Mucosa of stomach (tissue), 1 donor: ENCODE results near the gene FRMD1.

Experiments
- H3K27me3 ChIP-seq: one replicate; pipeline ENCODE4 v1.7.0; 2013; ENCODE audit warnings: mild to moderate bottlenecking, low read length; ENCODE audit not compliant: control insufficient read depth, insufficient read depth
- H3K36me3 ChIP-seq: one replicate; pipeline ENCODE4 v1.7.0; 2013; ENCODE audit warnings: low read length; ENCODE audit not compliant: control insufficient read depth, insufficient read depth
- H3K4me1 ChIP-seq: one replicate; pipeline ENCODE4 v1.7.0; 2013; ENCODE audit warnings: mild to moderate bottlenecking, low read length; ENCODE audit not compliant: control insufficient read depth, insufficient read depth
- H3K4me3 ChIP-seq: one replicate; pipeline ENCODE4 v1.7.0; 2013; ENCODE audit warnings: low read length
- H3K9ac ChIP-seq: one replicate; pipeline ENCODE4 v1.7.0; 2013; ENCODE audit warnings: mild to moderate bottlenecking, low read length, moderate library complexity
- H3K9me3 ChIP-seq: one replicate; pipeline ENCODE4 v1.7.0; 2013; ENCODE audit warnings: mild to moderate bottlenecking, low read length, moderate library complexity; ENCODE audit not compliant: control insufficient read depth
- donor health status: Pancreatic carcinoma.

The FRMD1 gene

DNA sequence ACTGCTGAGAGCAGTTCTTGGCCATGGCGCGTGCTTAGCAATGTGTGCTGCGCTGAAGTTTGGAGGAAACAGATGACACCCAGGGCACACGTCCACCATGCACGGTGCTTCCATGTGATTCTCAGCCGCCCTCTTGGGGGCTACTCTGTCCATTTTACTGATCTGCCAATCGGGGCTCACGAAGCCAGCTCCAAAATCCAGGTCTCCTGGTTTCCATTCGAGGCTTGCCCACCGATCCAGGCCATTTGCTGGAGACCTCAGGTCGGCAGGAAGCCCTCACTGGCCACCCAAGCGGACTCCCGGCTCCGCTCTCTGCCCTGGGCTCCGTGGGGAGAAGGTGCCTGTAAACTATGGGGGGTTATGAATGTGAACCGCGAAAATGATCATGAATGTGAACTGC is 11.7 kb upstream of the FRMD1 start:
- Histone ChIP-seq H3K4me3 (no peak overlapping the region), H3K9ac (no peak overlapping the region), H3K36me3 (no peaks in the 10 kb centered on the region), H3K27me3 (no peaks in the 10 kb centered on the region), H3K9me3 (no peaks in the 10 kb centered on the region), H3K4me1 (peaks cover 7% of the 10 kb centered on the region)

DNA sequence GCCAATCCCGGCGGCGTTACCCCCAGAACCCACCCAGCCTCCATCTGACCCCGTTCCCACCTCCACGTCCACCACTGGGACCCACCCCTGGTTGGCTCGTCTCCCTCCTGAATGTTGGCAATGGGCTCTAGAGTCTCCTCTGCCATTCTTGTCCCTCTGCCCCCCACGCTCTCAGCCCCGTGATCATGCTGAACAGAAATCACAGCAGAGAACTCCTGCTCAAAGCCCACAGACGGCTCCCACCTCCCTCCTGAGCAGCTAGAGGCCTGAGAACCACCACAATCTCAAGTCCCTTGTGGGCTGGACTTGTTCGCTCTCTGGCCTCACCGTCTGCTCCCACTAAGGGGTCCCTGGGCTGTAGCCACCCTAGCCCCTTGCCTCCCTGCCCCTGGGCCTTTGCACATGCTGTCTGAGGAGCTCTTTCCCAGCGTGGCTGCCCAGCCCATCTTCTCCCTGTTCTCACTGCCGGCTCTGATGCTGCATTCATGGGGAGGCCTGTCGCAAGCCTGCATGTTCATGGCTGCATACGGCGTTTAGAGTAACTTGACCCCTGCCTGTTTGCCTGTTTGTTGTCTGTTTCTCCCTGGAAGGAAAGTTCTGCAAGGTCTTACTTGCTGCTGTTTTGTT is 11.2 kb upstream of the FRMD1 start:
- Histone ChIP-seq H3K36me3 (no peaks in the 10 kb centered on the region), H3K9me3 (no peaks in the 10 kb centered on the region), H3K27me3 (no peaks in the 10 kb centered on the region), H3K9ac (no peak overlapping the region), H3K4me3 (no peak overlapping the region), H3K4me1 (peaks cover 7% of the 10 kb centered on the region)

DNA sequence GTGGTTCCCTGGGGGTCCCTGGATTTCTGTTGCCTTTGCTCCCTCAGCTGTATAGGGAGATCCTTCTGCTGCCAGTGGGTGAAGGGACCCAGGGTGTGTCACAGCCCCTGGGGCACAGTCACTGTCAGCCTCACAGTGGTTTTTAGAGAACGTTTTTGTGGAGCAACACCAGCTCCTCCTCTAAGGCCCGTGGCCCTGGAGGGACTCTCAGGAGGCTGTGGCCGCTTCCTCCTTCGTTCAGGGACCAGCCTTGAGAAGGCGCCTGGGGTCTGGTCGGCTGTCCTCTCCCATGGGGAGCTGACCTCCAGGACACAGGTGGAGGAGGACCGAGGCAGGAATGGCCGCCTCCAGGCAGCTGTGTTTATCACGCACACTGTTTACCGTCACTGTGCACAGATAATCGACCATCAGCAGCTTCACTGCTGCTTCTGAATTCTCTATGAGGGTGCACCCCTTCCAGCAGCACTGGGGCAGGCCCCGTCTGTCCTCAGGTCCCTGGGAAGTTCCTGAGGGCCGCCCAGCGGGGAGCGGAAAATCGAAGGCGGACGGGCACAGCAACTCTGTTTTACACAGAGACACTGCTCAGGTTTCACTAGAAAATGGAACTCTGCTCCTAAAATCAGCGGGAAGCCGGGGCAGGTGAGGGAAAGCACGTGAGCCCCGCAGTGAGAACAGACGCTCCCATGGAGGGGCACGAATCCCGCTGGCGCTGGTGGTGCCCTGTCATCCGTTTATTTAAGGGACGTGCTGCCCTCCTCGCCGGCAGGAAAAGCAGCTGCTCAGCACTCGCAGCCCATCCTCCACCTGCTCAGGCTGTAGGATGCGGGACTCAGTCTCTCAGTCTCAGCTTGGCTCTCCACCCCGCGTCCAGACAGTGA is 10.4 kb upstream of the FRMD1 start:
- Histone ChIP-seq H3K9ac (no peak overlapping the region), H3K4me1 (peaks cover 7% of the 10 kb centered on the region), H3K27me3 (no peaks in the 10 kb centered on the region), H3K9me3 (no peaks in the 10 kb centered on the region), H3K4me3 (no peak overlapping the region), H3K36me3 (no peaks in the 10 kb centered on the region)

DNA sequence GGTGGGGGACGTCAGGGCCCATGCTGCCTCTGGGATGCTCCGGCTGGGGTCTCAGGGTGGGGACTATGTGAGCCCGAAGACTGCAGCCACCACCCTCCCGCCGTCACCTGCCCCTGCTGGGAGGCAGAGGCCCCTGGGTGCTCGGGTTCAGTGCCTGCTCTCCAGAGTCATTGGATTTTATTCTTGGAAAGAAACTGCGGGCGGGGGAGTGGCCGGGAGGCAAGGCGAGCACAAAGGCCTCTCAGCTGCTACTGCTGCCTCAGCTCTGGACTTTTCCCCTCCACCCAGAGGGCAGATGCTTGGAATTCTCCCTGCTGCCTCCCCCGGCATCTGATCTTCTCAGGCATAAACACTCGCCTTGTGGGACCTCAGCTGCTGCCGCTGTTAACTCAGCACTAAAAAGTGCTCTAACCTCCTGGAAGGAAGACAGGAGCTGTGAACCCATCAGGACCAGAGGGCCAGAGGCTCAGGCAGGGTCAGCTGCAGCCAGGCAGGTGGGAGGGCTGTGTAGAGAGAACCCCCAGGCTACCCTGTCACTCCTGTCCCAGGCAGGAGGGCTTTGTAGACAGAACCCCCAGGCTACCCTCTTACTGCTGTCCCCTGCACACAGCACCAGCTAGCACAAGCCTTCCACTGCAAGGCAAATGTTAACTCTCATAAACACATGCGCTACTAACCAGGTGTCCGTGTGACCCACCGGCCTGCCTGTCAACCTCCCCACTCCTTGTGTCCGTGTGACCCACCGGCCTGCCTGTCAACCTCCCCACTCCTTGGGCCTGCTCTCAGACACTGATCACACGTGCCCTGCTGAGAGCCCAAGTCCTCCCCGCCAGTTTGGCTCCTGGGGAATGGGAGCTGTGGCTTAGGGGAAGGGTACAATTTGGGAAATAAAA is 9.4 kb upstream of the FRMD1 start:
- Histone ChIP-seq H3K4me3 (no peak overlapping the region), H3K9ac (no peak overlapping the region), H3K36me3 (no peaks in the 10 kb centered on the region), H3K27me3 (no peaks in the 10 kb centered on the region), H3K9me3 (no peaks in the 10 kb centered on the region), H3K4me1 (peaks cover 7% of the 10 kb centered on the region)

DNA sequence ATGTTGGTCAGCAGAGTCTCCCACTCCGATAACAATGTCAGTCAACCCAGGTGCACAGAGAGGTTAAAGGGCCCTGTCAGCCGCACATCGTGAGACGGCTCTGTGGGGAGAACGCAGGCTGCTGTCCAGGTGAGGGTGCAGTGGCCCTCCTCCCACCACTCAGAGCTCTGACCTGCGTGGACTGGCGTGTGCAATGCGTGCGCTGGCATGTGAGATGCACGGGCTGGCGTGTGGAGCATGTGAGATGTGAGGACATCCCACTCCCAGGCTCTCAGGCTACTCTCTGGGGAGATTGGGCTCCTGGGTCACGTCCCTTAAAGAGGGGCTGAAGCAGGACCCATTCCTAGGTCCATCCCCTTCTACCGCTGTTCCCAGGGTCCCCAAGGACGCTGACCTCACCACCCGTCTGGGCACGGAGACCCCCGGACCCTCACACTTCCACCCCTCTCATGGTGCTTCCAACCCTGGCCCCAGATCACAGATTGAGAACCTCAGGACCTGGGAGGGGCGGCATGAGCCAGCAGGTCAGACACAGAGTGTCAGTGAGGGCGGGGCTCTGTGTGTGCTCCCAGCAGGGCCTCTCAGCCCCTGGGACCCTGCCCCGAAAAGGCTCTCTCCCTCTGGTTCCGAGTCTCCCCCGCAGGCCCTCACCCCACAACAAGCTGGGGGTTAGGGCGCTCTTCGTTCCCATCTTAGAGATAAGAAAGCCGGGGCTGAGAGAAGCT is 8.6 kb upstream of the FRMD1 start:
- no peaks in the 10 kb centered on the region for H3K9me3 ChIP-seq
- no peak overlapping the region for H3K4me3 ChIP-seq
- no peak overlapping the region for H3K9ac ChIP-seq
- H3K36me3 ChIP-seq, result no peaks in the 10 kb centered on the region
- H3K4me1 ChIP-seq, result peaks cover 7% of the 10 kb centered on the region
- peaks cover 5% of the 10 kb centered on the region for H3K27me3 ChIP-seq

DNA sequence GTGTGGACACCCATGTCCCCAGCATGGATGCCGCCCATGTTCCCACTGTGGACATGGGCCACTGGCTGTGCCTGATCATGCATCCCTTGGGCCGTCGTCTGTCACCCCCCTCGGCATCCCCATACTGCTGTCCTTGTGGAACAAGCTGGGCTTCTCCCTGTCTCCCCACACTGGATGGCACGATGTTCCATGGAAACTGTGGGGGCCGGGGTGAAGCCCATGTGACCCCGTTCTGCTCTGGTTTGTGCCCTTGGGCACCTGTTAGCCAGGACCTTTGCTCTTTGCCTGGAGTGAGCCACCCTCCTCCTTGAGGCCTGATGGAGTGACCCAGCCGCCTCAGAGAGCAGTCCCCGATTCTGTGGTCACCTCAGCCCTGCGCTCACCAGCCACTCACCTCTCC is 7.6 kb upstream of the FRMD1 start:
- H3K36me3 ChIP-seq, result no peaks in the 10 kb centered on the region
- H3K9me3 ChIP-seq, result no peaks in the 10 kb centered on the region
- peaks cover 5% of the 10 kb centered on the region for H3K27me3 ChIP-seq
- H3K9ac ChIP-seq, result no peak overlapping the region
- H3K4me3 ChIP-seq, result no peak overlapping the region
- peaks cover 7% of the 10 kb centered on the region for H3K4me1 ChIP-seq

DNA sequence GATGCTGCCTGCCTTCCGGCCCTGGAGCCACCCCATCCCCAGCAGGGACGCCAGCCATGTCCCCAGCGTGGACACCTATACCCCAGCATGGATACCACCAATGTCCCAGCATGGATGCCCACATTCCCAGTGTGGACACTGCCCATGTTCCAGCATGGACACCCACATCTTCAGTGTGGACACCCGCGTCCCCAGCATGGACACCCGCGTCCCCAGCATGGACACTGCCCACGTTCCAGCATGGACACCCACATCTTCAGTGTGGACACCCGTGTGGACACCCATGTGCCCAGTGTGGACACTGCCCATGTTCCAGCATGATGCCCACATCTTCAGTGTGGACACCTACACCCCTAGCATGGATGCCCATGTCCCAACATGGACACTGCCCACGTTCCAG is 7.1 kb upstream of the FRMD1 start:
- H3K27me3 ChIP-seq, result peaks cover 5% of the 10 kb centered on the region
- peaks cover 5% of the 10 kb centered on the region for H3K4me1 ChIP-seq
- H3K9ac ChIP-seq, result no peak overlapping the region
- no peaks in the 10 kb centered on the region for H3K9me3 ChIP-seq
- H3K4me3 ChIP-seq, result no peak overlapping the region
- H3K36me3 ChIP-seq, result no peaks in the 10 kb centered on the region

DNA sequence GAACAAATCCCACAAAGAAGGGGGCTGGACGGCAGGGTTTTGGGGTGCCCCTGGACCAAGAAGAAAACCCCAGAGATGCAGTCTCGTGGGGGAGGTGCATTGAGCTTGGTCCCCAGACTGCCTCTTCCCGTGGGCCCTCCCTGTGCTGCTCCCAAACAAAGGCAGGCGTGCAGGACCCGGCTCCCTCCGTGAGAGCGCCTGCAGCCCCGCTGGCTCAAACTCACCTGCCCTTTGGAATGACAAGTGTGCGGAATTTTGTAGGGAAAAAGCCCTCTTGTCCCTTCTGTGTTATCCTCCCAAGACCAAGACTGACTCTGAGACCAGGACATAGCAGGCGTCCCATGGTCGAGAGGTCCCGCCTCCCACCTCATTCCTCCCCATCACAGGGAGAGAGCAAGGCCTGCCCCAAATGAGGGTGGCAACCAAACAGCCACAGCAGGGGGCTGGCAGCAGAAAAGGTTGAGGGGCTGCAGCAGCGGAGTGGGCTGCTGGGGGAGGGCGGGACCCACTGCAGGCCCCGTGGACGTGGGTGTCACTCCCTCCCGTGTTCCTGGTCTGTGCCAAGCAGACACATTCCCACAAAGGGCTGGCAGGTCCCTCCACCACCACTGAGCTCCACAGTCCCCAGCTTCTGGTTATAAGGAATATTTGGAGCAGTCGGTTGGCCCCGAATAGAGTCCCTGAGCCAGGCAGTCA is 5.6 kb upstream of the FRMD1 start:
- H3K36me3 ChIP-seq, result no peaks in the 10 kb centered on the region

DNA sequence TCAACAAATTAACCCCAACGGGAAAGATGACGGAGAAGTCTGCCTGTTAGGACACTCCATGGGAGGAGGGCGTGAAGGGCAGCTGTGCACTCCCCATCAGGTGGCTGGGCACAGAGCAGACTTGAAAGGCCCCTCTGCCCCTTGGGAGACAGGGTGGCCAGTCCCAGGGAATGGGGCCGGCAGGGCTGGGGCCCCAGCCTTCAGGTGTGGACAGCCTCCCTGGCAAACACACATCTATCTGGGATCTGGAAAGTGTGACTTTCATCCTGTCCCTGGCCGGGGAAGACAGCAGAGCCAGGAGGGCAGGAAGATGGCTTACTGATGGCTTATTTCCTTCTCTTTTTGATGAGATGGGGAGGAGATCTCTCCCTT is 4.5 kb upstream of the FRMD1 start:
- no peaks in the 10 kb centered on the region for H3K36me3 ChIP-seq
- H3K27me3 ChIP-seq, result peaks cover 5% of the 10 kb centered on the region
- H3K9me3 ChIP-seq, result no peaks in the 10 kb centered on the region
- no peak overlapping the region for H3K9ac ChIP-seq
- no peak overlapping the region for H3K4me3 ChIP-seq
- H3K4me1 ChIP-seq, result peaks cover 15% of the 10 kb centered on the region

More for the DNA sequence above, 5.6 kb upstream of the FRMD1 start:
- Histone ChIP-seq H3K4me1 (peaks cover 6% of the 10 kb centered on the region), H3K4me3 (no peak overlapping the region), H3K27me3 (peaks cover 5% of the 10 kb centered on the region), H3K9me3 (no peaks in the 10 kb centered on the region), H3K9ac (no peak overlapping the region)

DNA sequence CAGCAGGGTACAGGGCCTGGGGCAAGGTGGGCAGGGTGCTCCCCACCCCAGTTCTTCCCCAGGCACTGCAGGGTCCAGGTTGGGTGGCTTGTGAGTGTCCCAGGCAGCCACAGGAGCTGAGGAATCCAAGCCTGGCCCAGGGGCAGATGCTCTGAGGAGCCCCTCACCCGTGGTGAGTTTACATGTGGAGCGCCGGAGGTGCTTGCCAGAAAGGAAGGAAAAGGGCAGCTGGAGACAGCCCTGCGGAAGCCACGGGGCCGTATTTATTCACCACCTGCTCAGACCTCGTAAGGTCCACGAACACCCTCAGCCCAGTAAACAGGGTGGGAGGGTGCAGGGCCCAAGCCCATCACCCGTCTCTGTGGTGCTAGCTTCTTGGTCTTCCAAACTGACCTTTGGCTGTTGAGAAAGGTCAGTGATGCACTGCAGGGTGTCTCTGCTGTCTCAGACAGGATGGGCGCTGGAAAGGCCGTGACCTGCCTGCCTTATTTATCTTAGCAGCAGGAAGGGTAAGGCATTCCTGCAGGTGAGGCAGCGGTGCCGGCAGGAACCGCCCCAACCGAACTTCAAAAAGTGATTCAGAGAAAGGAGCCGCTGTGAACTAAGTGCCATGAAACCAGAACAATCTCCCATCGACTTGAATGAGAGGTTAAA is 4.0 kb upstream of the FRMD1 start:
- Histone ChIP-seq H3K4me3 (no peak overlapping the region), H3K4me1 (peaks cover 13% of the 10 kb centered on the region), H3K9ac (no peak overlapping the region), H3K36me3 (no peaks in the 10 kb centered on the region), H3K9me3 (no peaks in the 10 kb centered on the region), H3K27me3 (peaks cover 5% of the 10 kb centered on the region)
